BLaER1 treated with 17β-estradiol and CSF1 and Interleukin-3, amounts not matched to agents 10 nM and 100 nM (cell line): Measurements from ENCODE around the gene CDK19.
"Not testable (repeated sequence)": the region's sequence is repeated elsewhere in the genome, so short reads cannot be mapped to it uniquely, and the experiment has no call there.

Experiments used
- H3K27ac ChIP-seq, 11 experiments: shearing (Covaris generic); formaldehyde crosslinking; 2 replicates each; pipeline ENCODE4 v1.8.1; 2022
- H3K27me3 ChIP-seq, 11 experiments: shearing (Covaris generic); formaldehyde crosslinking; 2 replicates each; pipeline ENCODE4 v1.8.1; 2022
- H3K36me3 ChIP-seq, 11 experiments: shearing (Covaris generic); formaldehyde crosslinking; 2 replicates each; pipeline ENCODE4 v1.8.1; 2022
- H3K4me1 ChIP-seq, 10 experiments: shearing (Covaris generic); formaldehyde crosslinking; 2 replicates each; pipeline ENCODE4 v1.8.1; 2022
- H3K4me2 ChIP-seq, 11 experiments: shearing (Covaris generic); formaldehyde crosslinking; 2 replicates each; pipeline ENCODE4 v1.8.1; 2022
- H3K4me3 ChIP-seq, 10 experiments: shearing (Covaris generic); formaldehyde crosslinking; 2 replicates each; pipeline ENCODE4 v1.8.1; 2022
- H3K9ac ChIP-seq, 11 experiments: shearing (Covaris generic); formaldehyde crosslinking; 2 replicates each; pipeline ENCODE4 v1.8.1; 2022
- H3K9me3 ChIP-seq, 11 experiments: shearing (Covaris generic); formaldehyde crosslinking; replicated peaks in 1 of 11; 2 replicates each; pipeline ENCODE4 v1.8.1; 2022
- H4K20me1 ChIP-seq, 11 experiments: shearing (Covaris generic); formaldehyde crosslinking; 2 replicates each; pipeline ENCODE4 v1.8.1; 2022
- Cebpa-rat ChIP-seq, 11 experiments: shearing (Covaris generic); IDR thresholded peaks; 2 replicates each; pipeline ENCODE4 v1.8.1; 2022

CDK19 gene

DNA sequence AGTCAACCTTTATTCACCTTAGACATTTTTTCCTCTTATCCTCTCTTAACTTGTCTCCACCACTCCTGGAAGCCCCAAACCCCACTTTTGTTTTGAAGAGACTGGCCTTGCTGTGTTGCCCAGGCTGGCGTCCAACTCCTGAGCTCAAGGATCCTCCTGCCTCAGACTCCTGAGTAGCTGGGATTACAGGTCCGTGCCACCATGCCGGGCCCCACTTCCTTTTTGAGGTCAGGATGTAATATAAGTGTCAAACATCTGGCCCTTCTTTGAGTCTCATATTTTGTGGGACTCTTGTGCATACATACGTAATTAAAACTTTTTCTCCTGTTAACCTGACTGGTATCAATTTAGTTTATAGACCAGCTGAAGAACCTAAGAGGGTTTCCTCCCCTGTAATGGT, 1.4 kb upstream of the CDK19 start:
- no peaks in the 10 kb centered on the region for H3K36me3 ChIP-seq
- peak overlapping the region; percentile 75 to 99 (median 98); a peak in 19 of 22 replicates for H3K9ac ChIP-seq
- H3K4me3 ChIP-seq = peak overlapping the region; percentile 39 to 99 (median 94); a peak in 16 of 20 replicates
- peak overlapping the region; percentile 66 to 99 (median 97); a peak in 19 of 22 replicates for H3K27ac ChIP-seq
- no peak for TF ChIP-seq Cebpa-rat (IDR thresholded peaks at IDR 0.05)
- peaks cover 27 to 65% (median 41%) of the 10 kb centered on the region in 10 experiments for H3K4me1 ChIP-seq
- H3K27me3 ChIP-seq = no peaks in the 10 kb centered on the region
- peak overlapping the region; percentile 77 to 92 (median 82) for H3K4me2 ChIP-seq
- peaks cover 7 to 25% (median 13%) of the 10 kb centered on the region in 11 experiments; a peak in 17 of 22 replicates for H4K20me1 ChIP-seq
- no peaks in the 10 kb centered on the region for H3K9me3 ChIP-seq

GRCh38 chr6:110815015-110815410, 256 bp downstream of the CDK19 start:
- H3K4me1 ChIP-seq = peaks cover 34 to 64% (median 51%) of the 10 kb centered on the region in 10 experiments
- peaks cover 0 to 5% (median 4%) of the 10 kb centered on the region in 11 experiments; a peak in 16 of 22 replicates for H3K9me3 ChIP-seq
- H3K27ac ChIP-seq = peak overlapping the region; percentile 92 to 99 (median 97)
- peak overlapping the region; percentile 91 to 99 (median 98) for H3K9ac ChIP-seq
- H3K27me3 ChIP-seq = no peaks in the 10 kb centered on the region
- peaks cover 0 to 4% (median under 1%) of the 10 kb centered on the region in 11 experiments; a peak in 6 of 22 replicates for H3K36me3 ChIP-seq
- peak overlapping the region in 10 of 11 experiments; percentile 90 to 97 (median 95); a peak in 18 of 22 replicates for H3K4me2 ChIP-seq
- peak overlapping the region; percentile 79 to 99 (median 94) for H3K4me3 ChIP-seq
- no peak for TF ChIP-seq Cebpa-rat (IDR thresholded peaks at IDR 0.05)
- peaks cover 8 to 42% (median 16%) of the 10 kb centered on the region in 11 experiments; a peak in 17 of 22 replicates for H4K20me1 ChIP-seq

- Histone ChIP-seq H3K27me3 (no peaks in the 10 kb centered on the region), H4K20me1 (peaks cover 8 to 42% (median 16%) of the 10 kb centered on the region in 11 experiments; a peak in 17 of 22 replicates), H3K4me2 (peak overlapping the region; percentile 90 to 97 (median 95)), H3K9me3 (peaks cover 0 to 11% (median 11%) of the 10 kb centered on the region in 11 experiments; a peak in 19 of 22 replicates), H3K4me3 (peak overlapping the region; percentile 79 to 99 (median 94)), H3K27ac (peak overlapping the region; percentile 92 to 99 (median 97)), H3K9ac (peak overlapping the region; percentile 91 to 99 (median 98)), H3K36me3 (peaks cover 0 to 11% (median 6%) of the 10 kb centered on the region in 11 experiments; a peak in 8 of 22 replicates), H3K4me1 (peaks cover 34 to 57% (median 51%) of the 10 kb centered on the region in 10 experiments)
- TF ChIP-seq Cebpa-rat (IDR thresholded peaks at IDR 0.05) = no peak
Observed at GRCh38 chr6:110814102-110815014, 911 bp downstream of the CDK19 start.

GRCh38 chr6:110813338-110814101, 1.7 kb downstream of the CDK19 start:
- no peaks in the 10 kb centered on the region for H3K27me3 ChIP-seq
- peak overlapping the region in 10 of 11 experiments; percentile 92 to 99 (median 97); a peak in 20 of 22 replicates for H3K27ac ChIP-seq
- peak overlapping the region; percentile 91 to 99 (median 98) for H3K9ac ChIP-seq
- TF ChIP-seq Cebpa-rat (IDR thresholded peaks at IDR 0.05) = no peak
- H3K4me2 ChIP-seq = peak overlapping the region; percentile 90 to 97 (median 95)
- H3K36me3 ChIP-seq = peaks cover 0 to 12% (median 8%) of the 10 kb centered on the region in 11 experiments; a peak in 8 of 22 replicates
- peaks cover 8 to 44% (median 16%) of the 10 kb centered on the region in 11 experiments; a peak in 17 of 22 replicates for H4K20me1 ChIP-seq
- H3K4me1 ChIP-seq = peaks cover 34 to 56% (median 51%) of the 10 kb centered on the region in 10 experiments
- peaks cover 0 to 15% (median 15%) of the 10 kb centered on the region in 11 experiments; a peak in 19 of 22 replicates for H3K9me3 ChIP-seq
- peak overlapping the region; percentile 79 to 99 (median 94) for H3K4me3 ChIP-seq

DNA sequence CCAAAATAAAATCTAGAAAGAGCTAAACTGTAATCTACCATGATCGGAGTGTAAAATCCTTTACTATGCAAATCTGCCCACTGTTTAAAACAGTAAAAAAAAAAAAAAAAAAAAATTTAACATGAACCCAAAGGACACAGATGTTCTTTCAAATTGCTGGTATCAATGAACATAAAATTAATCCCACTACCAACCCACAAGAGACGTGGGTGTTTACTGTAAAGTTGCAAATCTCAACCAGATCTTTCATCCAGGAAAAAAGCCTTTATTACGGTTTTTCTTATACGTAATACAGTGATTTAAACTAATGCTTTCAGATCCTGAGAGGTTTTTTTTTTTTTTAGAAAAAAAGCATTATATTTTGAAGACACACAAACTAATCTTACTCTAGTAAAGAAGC, 2.5 kb downstream of the CDK19 start:
- Histone ChIP-seq H3K4me2 (peak overlapping the region; percentile 46 to 97 (median 95); a peak in 18 of 22 replicates), H3K27me3 (no peaks in the 10 kb centered on the region), H3K27ac (peak overlapping the region in 5 of 11 experiments; percentile 15 to 99 (median 93); a peak in 2 of 22 replicates), H3K9me3 (peaks cover 0 to 15% (median 15%) of the 10 kb centered on the region in 11 experiments; a peak in 19 of 22 replicates), H3K36me3 (peaks cover 0 to 12% (median 8%) of the 10 kb centered on the region in 11 experiments; a peak in 8 of 22 replicates), H3K4me3 (peak overlapping the region in 4 of 10 experiments; percentile 82 to 99 (median 94); a peak in 10 of 20 replicates), H3K4me1 (peaks cover 39 to 61% (median 54%) of the 10 kb centered on the region in 10 experiments), H4K20me1 (peaks cover 8 to 52% (median 16%) of the 10 kb centered on the region in 11 experiments; a peak in 17 of 22 replicates), H3K9ac (peak overlapping the region in 8 of 11 experiments; percentile 22 to 99 (median 98); a peak in 10 of 22 replicates)
- no peak for TF ChIP-seq Cebpa-rat (IDR thresholded peaks at IDR 0.05)

DNA sequence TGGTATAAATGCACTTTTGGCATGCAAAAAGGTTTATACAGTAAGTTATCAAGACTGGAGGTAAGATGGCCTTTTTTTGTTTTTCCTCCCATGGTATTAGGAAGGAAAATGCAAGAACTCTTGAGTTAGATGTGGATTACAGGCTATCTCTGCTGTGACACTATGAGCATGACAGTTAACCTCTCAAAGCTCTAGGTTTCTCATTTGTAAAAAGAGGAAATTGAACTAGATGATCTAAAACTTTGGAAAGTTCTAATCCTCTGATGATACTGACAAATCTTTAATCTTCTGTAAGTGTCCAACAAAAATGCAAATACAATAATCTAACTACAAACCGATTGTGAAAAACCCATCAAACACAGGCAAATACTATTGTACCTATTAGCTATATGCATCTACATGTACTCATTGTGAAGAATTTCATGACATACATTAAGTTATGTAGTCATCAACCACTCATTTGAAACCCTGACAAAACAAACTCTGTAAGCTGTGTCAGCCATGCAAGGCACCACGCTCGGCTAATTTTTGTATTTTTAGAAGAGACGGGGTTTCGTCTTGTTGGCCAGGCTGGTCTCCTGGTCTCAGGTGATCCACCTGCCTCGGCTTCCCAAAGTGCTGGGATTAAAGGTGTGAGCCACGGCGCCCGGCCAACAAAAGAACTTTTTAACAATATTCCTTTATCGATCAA, 4.2 kb downstream of the CDK19 start:
- peak overlapping the region; percentile 34 to 64 (median 57); a peak in 20 of 22 replicates for H3K9ac ChIP-seq
- peak overlapping the region in 4 of 10 experiments; percentile 14 to 39 (median 29); a peak in 4 of 20 replicates for H3K4me3 ChIP-seq
- H3K36me3 ChIP-seq = peaks cover 0 to 12% (median 8%) of the 10 kb centered on the region in 11 experiments; a peak in 8 of 22 replicates
- H3K27ac ChIP-seq = peak overlapping the region; percentile 35 to 93 (median 67); a peak in 21 of 22 replicates
- H3K4me2 ChIP-seq = peak overlapping the region; percentile 61 to 97 (median 78)
- H3K27me3 ChIP-seq = no peaks in the 10 kb centered on the region
- H3K4me1 ChIP-seq = peaks cover 43 to 62% (median 55%) of the 10 kb centered on the region in 10 experiments
- H4K20me1 ChIP-seq = peaks cover 8 to 69% (median 18%) of the 10 kb centered on the region in 11 experiments; a peak in 17 of 22 replicates
- H3K9me3 ChIP-seq = peaks cover 0 to 15% (median 15%) of the 10 kb centered on the region in 11 experiments; a peak in 19 of 22 replicates
- 0 out of 22 replicates have a peak, but pooled peaks of 1 of the 11 experiments have one; percentile 11 for TF ChIP-seq Cebpa-rat (IDR thresholded peaks at IDR 0.05)

- Histone ChIP-seq H3K9me3 (peaks cover 0 to 15% (median 15%) of the 10 kb centered on the region in 11 experiments; a peak in 19 of 22 replicates), H3K4me2 (no peak overlapping the region; a peak in 1 of 22 replicates), H3K9ac (no peak overlapping the region), H4K20me1 (peaks cover 8 to 75% (median 18%) of the 10 kb centered on the region in 11 experiments; a peak in 17 of 22 replicates), H3K4me3 (no peak overlapping the region; a peak in 1 of 20 replicates), H3K27ac (no peak overlapping the region; a peak in 1 of 22 replicates), H3K27me3 (no peaks in the 10 kb centered on the region), H3K36me3 (peaks cover 0 to 12% (median 8%) of the 10 kb centered on the region in 11 experiments; a peak in 8 of 22 replicates), H3K4me1 (peaks cover 54 to 74% (median 67%) of the 10 kb centered on the region in 10 experiments)
- TF ChIP-seq Cebpa-rat (IDR thresholded peaks at IDR 0.05) = no peak
Observed at GRCh38 chr6:110809792-110810191, 5.5 kb downstream of the CDK19 start.

- peaks cover 0 to 52% (median 37%) of the 10 kb centered on the region in 11 experiments; a peak in 20 of 22 replicates for H3K9me3 ChIP-seq
- not testable (repeated sequence) for H3K4me2 ChIP-seq, H3K4me3 ChIP-seq, H3K27me3 ChIP-seq, H3K27ac ChIP-seq, H3K9ac ChIP-seq
- peaks cover 0 to 55% (median 6%) of the 10 kb centered on the region in 11 experiments; a peak in 8 of 22 replicates for H4K20me1 ChIP-seq
- H3K36me3 ChIP-seq = peaks cover 0 to 25% (median 6%) of the 10 kb centered on the region in 11 experiments; a peak in 16 of 22 replicates
- H3K4me1 ChIP-seq = peaks cover 38 to 72% (median 45%) of the 10 kb centered on the region in 10 experiments
Observed at GRCh38 chr6:110802175-110802574, 13.1 kb downstream of the CDK19 start.
